Germinal center (tissue), 1 donor: Measurements from ENCODE around the gene FSCN2.
"Not testable (repeated sequence)": the region's sequence is repeated elsewhere in the genome, so short reads cannot be mapped to it uniquely, and the experiment has no call there.

ENCODE experiments used
- DNase-seq: peaks from one replicate; pipeline ENCODE4 v3.0.0; 2012; ENCODE audit warnings: mixed read lengths, low spot score

FSCN2 gene

GRCh38 chr17:81579821-81580321 is 51.7 kb downstream of the FSCN2 start:
- no peak for DNase-seq

GRCh38 chr17:81580481-81580880 is 52.3 kb downstream of the FSCN2 start:
- DNase-seq: no peak

- DNase-seq: no peak
Measured at GRCh38 chr17:81581758-81582157, 53.6 kb downstream of the FSCN2 start.

- DNase-seq: no peak
Measured at GRCh38 chr17:81582341-81582740, 54.2 kb downstream of the FSCN2 start.

GRCh38 chr17:81582749-81583148 is 54.6 kb downstream of the FSCN2 start:
- DNase-seq: no peak

GRCh38 chr17:81583589-81584342 is 55.6 kb downstream of the FSCN2 start:
- no peak for DNase-seq

- DNase-seq: not testable (repeated sequence)
Measured at GRCh38 chr17:81584771-81585170, 56.6 kb downstream of the FSCN2 start.

GRCh38 chr17:81586096-81586495 is 57.9 kb downstream of the FSCN2 start:
- DNase-seq: no peak
